ENCODE results near the gene SMG6.
"Not testable (repeated sequence)": the region's sequence is repeated elsewhere in the genome, so short reads cannot be mapped to it uniquely, and the experiment has no call there.

Gene SMG6

GRCh38 chr17:2303204-2304188 is at the start of gene SMG6, which contains the start of gene SRR:
SMG6 (minus strand) TSS chr17:2303785; CDS start chr17:2303720, 65 bp downstream.
SRR (plus strand) TSS chr17:2303950; CDS start chr17:2315561, 11,611 bp downstream.
- peak; percentile 88 to 89 for DNase-seq (ENCODE audit: low read depth in 2 of 2)

DNA sequence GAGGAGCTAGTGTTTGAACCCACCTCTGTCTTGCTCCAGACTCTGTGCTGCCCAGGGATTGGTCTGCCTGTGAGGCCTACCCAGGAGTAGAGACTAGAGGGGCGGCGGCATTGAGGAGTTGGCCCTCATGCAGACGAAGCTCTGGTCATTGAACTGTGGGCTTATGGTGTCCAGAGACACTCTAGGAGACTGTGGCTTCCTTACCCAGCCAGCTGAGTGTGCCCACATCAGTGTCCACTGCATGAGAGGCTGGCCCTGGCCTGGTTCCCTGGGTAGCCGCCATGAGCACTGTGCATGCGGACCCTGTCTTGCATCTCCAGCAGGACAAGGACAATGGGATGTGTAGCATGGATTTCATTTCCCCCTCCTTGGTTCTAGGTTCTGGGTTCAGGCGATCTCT is 47.7 kb upstream of the SMG6 start:
- no peak for DNase-seq (ENCODE audit: low read depth in 2 of 2)

DNA sequence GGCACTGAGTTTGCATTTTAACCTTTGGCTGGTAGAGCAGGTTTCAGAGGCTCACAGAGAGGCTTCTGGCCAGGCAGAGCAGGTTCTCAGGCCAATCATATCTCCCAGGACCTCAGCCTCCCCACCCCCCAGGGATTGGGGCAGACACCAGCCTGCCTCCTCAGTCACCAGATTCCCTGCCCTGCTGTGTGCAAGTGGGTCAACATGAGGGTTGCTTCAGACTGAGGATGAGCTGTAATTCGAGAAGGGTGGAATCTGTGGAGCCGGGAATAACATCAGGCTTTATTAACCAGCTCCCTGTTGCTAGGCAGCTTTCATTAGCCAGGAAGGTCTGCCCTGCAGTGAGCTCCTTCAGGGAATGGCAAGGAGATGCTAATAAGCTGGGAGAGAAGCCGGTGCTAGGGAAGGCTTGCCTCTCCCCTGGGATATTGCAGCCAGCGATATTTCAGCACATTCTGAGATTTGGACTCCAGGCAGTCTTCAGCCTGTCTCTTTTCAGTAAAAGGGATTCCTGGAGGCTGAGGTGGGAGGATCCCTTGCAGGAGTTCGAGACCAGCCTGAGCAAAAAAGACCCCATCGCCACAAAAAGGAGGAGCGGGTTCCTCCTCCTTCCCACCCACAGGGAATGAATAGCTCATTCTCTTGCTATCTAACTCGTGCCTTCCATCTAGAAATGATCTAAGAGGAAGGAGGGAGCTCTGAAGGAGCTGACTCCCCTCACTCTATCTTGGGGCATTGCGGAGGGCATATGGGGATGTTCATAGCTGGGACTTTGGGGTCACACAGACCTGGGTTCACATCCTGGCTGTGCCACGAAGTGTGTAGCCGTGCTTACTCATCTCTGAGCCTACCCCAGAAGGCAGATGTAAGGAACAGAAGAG is 44.5 kb upstream of the SMG6 start:
- no peak for DNase-seq (ENCODE audit: low read depth in 2 of 2)

- DNase-seq (ENCODE audit: low read depth in 2 of 2), result no peak
Measured at GRCh38 chr17:2346475-2346874, 42.9 kb upstream of the SMG6 start.

DNA sequence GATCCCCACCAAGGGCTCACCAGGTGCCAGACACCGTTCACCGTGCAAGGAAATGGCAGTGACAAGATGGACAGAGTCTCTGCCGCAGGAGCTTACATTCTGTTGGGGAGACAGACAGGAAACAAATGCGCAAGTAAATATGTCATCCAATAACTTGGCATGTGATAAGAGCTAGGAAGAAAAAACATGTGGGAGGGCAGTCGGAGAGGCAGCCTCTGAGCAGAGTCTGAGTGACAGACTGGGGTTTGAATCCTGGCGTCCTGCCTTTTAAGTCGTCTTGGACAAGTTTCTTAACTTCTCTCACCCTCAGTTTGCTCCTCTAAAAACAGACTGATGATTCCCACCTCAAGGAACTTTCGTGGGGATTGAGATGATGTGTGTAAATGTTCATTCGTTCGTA is 40.9 kb upstream of the SMG6 start:
- no peak for DNase-seq (ENCODE audit: low read depth in 2 of 2)

DNA sequence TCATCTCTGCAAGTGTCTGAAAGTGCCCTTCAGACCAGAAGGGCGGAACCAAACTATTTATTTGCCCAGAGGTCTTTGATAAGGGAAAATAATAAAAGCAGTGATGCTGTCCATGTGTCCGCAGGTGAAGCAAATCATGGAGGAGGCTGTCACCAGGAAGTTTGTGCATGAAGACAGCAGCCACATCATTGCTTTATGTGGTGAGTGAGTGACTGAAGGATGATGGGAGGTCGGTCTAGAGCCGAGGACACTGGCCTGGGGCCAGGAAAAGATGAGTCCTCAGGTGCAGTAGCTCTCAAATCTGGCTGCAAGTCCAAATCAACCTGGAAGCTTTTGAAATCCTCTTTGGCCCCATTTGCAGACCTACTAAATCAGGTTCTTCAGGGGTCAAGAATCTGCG is 39.8 kb upstream of the SMG6 start:
- DNase-seq (ENCODE audit: low read depth in 2 of 2), result peak in 1 of 2 experiments; percentile 23

DNA sequence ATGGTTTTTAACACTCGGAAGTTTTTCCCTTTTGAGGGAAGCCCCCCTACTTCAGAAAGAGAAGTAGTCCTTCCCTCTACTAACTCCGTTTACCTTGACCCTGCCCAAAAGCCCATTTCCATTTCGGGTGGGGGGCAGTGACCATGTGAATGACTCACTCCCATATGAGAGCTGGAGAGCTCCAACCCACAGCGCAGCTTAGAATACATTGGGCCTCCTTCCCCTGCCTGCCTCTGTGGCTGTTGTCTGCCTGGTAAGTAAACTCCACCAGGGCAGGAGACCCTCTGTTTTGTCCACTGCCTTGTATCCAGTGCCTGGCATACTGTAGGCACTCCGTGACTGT is 34.7 kb upstream of the SMG6 start:
- DNase-seq (ENCODE audit: low read depth in 2 of 2), result no peak

DNA sequence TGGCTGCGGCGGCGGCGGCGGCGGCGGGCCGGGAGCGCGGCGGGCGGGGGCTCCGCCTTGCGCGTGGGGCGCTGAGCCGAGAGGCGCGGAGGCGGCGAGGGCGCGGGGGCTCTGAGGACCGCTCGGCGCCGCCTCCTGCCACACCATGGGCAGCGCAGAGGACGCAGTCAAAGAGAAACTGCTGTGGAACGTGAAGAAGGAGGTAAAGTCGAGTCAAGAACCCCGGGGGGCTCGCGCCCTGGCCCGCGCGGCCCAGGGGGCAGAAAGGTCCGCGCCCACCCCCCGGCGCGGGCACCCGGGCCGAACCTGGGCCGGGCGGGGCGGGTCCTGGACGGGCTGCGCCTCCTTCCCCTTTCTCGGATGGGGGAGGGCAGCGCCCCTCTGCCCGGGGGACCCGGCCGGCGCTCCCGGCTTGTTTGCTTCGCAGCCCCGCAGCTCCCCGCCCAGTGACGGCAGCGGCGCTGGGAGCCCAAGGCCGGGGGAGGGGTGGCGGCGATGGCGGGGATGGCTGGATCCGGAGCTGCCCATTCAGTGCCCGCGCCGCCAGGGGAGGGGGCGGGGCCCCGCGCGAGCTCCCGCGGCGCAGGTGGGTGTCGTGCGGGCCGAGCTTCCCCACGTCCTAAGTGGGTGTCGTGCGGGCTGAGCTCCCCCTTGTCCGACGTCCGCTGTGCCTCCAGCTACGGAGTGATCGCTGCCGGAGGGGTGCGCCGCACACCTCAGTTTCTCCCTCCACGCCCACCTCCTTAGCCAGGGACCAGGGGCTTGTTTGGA is 34.1 kb upstream of the SMG6 start:
- peak; percentile 16 to 46 for DNase-seq (ENCODE audit: low read depth in 2 of 2)

DNA sequence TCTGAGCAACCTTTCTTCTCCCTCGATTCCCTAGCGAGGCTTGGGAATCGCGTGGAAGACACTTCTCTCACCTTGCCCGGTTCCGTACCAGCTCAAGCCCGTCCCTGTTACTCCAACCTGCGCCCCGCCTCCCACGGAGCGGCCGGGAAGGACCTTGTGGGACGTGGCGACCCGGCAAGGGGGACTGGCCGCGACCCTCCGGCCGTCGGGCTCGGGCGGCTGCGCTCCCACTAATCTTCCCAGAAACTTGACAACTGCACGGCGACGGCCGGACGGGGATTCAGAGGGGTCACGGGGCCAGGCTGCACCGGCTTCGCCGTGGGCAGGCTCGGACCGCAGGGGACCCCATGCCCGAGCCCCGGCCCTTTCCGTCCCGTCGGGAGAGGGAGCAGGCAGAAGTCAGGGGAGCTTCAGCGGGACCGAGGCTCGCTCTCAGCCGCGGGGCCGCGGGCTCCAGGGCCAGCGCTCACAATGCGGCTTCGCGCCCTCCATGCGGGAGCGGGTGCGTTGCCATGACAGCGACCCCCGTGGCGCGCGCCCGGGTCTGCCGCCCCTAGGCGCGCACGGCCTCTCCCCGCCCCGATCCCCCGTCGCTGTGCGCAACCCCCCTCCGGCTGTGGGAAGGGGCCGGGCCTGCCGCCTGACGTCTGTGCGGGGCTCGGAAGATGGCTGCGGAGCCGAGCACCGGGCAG is 33.4 kb upstream of the SMG6 start, which contains the start of gene SGSM2:
Gene SGSM2, plus strand, starts transcription at position 650 of the 692 bp plus-strand sequence. CDS start 188 bp downstream, outside the sequence.
- DNase-seq (ENCODE audit: low read depth in 2 of 2), result peak; percentile 47 to 55

DNA sequence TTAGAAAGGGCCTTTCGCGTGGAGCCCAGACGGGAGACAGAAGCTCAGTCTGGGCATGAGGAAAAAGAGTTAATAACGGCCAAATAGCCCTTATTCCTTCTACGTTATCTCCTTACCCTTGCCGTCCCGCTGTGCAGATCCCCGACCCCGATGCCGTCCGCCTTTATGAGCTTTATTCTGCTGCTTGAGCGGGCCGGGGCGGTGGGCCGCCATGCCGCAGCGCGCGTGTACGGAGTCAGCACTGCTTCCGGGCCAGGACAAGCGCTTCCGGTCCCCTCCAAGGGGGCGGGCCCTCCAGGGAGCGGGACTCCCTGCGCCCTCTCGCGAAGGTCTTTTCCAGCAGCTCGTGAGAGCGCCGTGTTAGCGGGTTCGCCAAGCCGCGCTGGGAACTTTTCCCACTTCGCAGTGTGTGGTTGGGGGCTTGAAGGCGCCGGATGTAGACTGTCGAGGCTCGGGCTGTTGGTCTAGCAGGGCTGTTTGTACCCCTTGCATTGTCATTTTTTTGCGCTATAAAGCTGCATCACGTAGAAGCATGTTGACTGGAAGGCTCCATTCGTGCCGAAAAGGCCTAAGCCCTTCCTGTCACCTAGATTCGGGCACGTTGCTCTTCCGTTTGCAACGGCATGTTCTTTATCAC is 32.7 kb upstream of the SMG6 start, which contains the start of gene TSR1:
Gene TSR1, minus strand, starts transcription at position 243 of the 637 bp plus-strand sequence. Its CDS starts 30 bp downstream, at position 213.
- peak; percentile 76 to 88 for DNase-seq (ENCODE audit: low read depth in 2 of 2)

DNA sequence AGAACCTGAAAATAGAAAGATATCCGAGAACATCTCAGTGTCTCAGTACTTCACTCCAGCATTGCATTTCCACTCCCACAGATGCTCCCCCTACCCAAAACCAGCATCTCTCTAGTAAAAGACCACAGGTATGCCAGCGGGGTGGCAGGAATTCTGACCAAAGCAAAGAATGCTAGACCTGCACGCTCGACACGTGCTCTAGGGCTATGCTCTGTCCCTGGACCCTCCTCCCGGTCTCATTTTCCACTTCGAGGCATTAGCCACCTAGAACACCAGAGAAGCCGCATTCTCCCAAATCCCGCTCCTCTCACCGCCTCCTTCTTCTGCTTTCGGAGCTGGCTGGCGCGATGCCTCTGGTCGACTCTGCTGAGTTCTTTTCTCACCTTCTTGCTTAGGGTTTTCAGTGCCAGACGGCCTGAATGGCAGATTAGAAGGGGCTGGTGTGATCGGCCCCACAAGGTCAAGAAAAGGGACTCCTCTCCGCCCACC is 32.2 kb upstream of the SMG6 start:
- DNase-seq (ENCODE audit: low read depth in 2 of 2), result no peak

DNA sequence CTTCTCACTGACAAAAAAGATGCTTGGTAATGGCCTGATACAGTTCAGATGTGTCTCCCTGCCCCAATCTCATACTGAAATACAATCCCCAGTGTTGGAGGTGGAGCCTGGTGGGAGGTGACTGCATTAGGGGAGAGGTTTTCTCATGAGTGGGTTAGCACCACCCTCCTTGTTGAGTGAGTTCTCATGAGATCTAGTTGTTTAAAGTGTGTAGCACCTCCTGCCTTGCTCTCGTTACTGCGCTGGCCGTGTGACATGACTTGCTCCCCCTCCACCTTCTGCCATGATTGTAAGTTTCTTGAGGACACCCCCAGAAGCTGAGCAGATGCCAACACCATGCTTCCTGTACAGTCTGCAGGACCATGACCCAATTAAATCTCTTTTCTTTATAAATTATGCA is 27.7 kb upstream of the SMG6 start:
- no peak for DNase-seq (ENCODE audit: low read depth in 2 of 2)

GRCh38 chr17:2323629-2324314 is 20.2 kb upstream of the SMG6 start:
- no peak for DNase-seq (ENCODE audit: low read depth in 2 of 2)

- no peak for DNase-seq (ENCODE audit: low read depth in 2 of 2)
Measured at GRCh38 chr17:2321399-2321798, 17.8 kb upstream of the SMG6 start.

DNA sequence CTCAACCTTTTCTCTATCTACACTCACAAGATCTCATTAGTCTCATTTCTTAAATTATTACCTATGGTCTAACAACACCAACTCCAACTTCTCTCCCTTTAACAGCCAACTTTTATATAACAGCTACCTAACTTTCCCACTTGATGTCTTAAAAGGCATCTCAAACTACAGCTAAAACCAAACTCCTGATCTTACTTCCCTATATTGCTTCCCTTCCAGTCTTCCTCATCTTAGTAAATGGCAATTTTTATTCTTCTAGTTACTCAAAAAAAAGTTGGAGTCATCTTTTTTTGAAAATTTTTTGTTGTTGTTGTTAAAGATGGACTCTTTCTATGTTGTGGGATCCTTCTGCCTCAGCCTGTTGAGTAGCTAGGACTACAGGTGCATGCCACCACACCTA is 15.5 kb upstream of the SMG6 start:
- no peak for DNase-seq (ENCODE audit: low read depth in 2 of 2)

DNA sequence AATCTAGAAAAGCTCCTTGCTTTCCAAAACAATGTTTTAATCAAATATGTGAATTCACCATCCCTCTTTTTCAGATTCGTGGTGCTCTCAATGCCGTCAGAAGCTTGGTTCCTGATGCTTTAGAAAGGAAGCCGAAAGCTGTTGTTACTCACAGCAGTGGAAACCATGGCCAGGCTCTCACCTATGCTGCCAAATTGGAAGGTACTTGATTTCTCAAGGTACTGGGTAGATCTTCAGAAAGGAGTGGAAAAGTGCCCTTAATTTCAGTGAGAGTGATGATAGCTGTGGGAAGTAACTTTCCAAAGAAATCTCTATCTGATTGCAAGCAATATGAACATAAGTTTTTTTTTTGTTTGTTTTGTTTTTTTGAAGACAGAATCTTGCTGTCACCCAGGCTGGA is 14.2 kb upstream of the SMG6 start:
- DNase-seq (ENCODE audit: low read depth in 2 of 2), result no peak

DNA sequence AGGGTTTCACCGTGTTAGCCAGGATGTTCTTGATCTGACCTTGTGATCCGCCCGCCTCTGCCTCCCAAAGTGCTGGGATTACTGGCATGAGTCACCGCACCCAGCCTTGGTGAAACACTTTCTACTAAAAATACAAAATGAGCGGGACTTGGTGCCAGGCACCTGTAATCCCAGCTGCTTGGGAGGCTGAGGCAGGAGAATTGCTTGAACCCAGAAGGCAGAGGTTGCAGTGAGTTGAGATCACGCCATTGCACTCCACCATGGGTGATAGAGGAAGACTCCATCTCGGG is 13.3 kb upstream of the SMG6 start:
- DNase-seq (ENCODE audit: low read depth in 2 of 2), result not testable (repeated sequence)

- no peak for DNase-seq (ENCODE audit: low read depth in 2 of 2)
Measured at GRCh38 chr17:2312736-2313135, 9.2 kb upstream of the SMG6 start.

- DNase-seq (ENCODE audit: low read depth in 2 of 2), result no peak
Measured at GRCh38 chr17:2309338-2310154, 6.0 kb upstream of the SMG6 start.

All from stimulated activated CD4-positive, alpha-beta T cell treated with anti-CD3 and anti-CD28 coated beads, Interleukin-12 subunit alpha, Interleukin-12 subunit beta, amount 100 ng/mL, for 24 hours (primary cell).